LNCAP (cell line): Measurements from ENCODE around the gene ARHGEF33.

Experiments
- TF ChIP-seq, protein P1 (sequence below): fragments of 450-650 bp; IDR thresholded peaks from 2 replicates; pipeline ENCODE4 v1.5.1; 2017; ENCODE audit warnings: mild to moderate bottlenecking

ARHGEF33 gene

DNA sequence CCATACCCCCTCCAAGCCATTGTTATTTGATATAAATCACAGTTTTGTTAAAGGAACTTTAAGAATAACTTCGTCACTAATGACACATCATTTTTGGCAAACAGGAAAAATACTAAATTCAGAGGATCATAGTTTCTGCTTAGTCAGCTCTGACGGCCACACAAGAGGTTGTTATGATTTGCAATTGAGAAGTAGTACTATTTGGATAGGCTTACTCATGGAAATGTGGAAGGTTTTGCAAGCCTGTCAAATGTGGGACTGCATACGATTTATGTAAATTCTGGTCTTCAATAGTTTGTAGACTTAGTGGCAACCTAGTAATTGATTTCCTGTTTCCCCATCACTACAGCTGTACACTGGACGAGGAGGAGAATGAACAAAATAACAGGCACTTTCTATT lies 108.1 kb downstream of the ARHGEF33 start:
- TF ChIP-seq, protein P1, sequence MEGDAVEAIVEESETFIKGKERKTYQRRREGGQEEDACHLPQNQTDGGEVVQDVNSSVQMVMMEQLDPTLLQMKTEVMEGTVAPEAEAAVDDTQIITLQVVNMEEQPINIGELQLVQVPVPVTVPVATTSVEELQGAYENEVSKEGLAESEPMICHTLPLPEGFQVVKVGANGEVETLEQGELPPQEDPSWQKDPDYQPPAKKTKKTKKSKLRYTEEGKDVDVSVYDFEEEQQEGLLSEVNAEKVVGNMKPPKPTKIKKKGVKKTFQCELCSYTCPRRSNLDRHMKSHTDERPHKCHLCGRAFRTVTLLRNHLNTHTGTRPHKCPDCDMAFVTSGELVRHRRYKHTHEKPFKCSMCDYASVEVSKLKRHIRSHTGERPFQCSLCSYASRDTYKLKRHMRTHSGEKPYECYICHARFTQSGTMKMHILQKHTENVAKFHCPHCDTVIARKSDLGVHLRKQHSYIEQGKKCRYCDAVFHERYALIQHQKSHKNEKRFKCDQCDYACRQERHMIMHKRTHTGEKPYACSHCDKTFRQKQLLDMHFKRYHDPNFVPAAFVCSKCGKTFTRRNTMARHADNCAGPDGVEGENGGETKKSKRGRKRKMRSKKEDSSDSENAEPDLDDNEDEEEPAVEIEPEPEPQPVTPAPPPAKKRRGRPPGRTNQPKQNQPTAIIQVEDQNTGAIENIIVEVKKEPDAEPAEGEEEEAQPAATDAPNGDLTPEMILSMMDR: no peak

DNA sequence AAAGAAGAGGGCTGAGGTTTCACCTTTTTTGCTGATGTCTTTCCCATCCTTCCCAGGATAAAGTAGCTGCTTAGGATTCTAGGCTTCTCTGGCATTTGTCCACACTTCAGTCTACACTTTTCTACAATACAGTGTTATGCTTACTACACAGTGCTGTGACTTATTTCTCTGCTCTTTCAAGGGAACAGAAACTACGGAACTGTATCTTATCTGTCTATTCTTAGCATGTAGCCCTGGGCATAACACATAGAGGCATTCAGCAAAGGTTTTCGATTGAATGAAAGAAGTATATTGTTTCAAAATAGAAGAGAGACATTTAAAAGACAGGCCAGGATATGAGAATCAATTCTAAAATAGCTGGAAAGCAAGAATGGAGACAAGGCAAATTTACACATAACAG lies 110.9 kb downstream of the ARHGEF33 start:
- TF ChIP-seq, protein P1: no peak

DNA sequence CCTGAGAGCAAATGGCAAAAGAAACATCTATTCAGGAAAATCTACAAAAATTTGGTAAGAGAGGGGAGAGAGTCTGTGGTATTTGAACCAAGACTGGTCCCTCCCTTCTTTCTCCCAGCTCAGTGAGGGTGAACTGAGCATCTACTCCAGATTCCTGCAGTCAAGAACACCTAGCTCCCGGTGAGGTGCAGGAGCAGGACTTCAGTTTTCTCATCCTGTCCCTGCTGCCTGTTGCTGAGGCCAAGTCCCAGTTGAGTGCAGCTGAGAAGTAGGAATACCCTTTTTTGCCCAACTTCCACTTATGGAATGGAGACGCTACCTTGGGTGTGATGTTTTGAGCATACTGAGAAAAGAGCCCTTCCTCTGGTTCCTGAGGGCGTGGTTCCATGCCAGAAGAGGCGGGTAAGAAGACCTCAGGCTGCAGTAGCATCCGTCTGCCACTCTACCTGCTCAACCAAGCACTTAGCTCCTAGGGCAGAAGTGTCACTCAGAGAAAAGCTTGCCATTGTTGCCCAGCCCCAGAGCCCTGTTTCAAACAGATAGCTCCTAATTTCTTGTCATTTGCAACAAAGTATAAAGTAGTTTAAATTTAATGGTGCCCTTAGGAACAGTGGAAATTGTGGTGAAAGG lies 118.3 kb downstream of the ARHGEF33 start:
- TF ChIP-seq, protein P1: no peak

DNA sequence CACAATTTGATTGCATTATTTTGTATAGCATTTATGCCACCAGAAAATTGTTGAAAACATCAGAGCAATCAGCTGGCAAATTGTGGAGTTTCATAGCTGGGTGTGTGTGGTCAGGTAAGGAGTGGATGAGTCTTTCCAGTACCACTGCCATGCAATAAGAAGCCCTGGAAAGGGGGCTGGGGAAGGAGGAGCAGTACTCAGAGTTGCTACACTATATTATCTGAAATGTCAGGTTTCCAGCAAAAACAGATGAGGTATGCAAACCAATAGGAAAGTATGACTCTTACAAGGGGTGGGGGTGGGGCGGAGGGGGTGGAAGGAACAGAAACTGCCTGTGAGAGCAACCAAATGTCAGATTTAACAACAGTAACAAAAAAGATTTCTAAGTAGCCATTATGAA lies 119.0 kb downstream of the ARHGEF33 start:
- TF ChIP-seq, protein P1: no peak

DNA sequence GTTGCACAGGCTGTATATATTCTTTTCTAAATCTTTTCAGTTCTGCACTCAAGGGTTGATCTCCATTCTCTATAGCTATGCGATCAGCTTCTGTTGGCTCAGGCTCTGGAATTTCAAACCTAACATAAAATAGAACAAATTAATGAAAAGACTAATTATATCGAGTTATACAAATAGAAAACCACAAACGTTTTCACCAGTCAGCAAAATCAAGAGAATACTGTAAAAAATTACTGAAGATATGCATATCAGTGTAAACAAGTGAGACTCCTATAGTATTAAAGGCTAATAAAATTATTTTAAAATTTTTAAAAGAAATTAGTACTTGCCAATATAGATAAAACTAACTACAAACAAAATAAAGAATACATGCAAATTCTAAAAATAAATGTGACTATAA lies 124.2 kb downstream of the ARHGEF33 start:
- TF ChIP-seq, protein P1: no peak

DNA sequence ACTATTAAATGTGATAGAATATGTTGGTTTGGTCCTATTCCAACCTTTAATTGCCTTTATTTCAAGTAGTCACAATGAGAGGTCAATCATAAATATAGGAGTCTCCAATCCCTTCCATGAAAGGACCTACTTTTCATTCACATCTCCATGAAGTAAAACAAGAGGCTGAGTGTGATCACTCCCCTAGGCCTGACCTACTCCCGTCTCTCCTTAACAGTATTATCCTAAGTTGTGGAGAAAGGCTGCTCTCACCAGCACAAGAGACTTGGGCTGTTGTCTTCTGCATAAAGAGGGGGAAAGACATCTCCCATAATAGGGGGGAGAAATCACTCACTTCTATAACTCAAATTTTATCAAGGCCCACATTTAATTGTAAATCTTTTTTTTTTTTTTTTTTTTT lies 125.7 kb downstream of the ARHGEF33 start:
- TF ChIP-seq, protein P1: no peak

DNA sequence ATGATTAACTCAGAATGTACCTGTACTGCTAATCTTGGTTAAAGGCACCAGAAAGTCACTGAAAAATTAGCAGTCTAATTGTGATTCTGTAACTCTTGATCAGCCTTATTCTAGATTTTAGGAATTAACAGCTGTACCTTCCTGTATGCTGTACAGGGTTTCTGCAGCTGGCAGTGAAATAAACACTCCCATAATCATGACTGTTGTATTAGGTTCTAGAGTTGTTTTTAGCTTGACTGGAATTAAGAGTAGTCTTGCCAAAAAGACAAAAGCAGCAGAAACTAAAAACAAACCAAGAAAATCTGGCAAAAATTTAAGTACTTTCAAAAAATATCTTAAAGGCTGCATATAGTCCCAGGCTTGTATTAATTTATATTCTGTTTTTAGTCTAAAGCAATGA lies 127.7 kb downstream of the ARHGEF33 start:
- TF ChIP-seq, protein P1: no peak

DNA sequence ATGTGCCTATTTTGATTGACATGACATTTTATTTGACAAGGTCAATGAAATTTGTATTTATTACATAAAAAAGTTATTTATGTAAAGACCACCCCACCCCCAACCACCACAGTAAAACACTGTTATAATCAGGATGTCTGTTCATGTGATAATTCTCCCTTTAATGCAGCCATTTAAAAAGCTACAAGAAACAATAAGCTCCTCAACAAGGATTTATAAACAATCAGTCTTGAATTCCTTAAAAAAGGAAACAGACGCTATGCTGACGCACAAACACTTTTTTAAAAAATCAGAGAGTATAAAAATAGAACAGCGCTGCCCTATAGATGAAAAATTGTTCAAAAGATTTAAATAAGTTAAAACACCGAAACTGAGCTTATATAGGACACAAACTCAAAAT lies 129.0 kb downstream of the ARHGEF33 start:
- TF ChIP-seq, protein P1: no peak
